GM20000 (cell line): ENCODE measurements around the gene FOXO6.

ENCODE experiments used
- DNase-seq: peaks from one replicate; pipeline ENCODE4 v3.0.0; 2012; ENCODE audit warnings: low spot score
- TF ChIP-seq, protein P1 (sequence below): IDR thresholded peaks from 2 replicates; pipeline ENCODE4 v1.5.1; 2012; ENCODE audit warnings: mild to moderate bottlenecking, control low read depth; ENCODE audit errors: extremely low read depth, missing control alignments

The FOXO6 gene

DNA sequence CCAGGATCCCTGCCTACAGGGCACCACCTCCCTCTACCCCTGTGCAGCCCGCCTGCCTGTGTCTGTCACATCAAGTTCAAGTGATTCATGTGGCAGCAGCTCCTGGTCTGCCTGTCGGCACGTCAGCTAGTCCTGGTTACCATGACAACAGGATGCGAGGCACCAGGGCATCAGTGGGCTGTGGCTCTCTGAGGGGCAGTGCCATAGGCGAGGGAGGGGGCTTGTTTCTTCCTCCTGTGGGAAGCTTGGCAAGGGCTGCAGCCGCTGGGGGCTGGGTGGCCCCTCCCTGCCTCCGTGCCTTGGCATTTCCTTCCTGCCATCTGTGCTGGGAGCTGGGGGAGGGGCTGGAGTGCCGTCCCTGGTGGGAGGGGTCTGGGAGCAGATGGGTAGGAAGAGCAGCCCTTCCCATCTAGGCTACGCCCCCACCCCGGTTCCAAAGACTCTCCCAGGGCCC is 43.1 kb downstream of the FOXO6 start:
- DNase-seq = no peak
- TF ChIP-seq, protein P1, sequence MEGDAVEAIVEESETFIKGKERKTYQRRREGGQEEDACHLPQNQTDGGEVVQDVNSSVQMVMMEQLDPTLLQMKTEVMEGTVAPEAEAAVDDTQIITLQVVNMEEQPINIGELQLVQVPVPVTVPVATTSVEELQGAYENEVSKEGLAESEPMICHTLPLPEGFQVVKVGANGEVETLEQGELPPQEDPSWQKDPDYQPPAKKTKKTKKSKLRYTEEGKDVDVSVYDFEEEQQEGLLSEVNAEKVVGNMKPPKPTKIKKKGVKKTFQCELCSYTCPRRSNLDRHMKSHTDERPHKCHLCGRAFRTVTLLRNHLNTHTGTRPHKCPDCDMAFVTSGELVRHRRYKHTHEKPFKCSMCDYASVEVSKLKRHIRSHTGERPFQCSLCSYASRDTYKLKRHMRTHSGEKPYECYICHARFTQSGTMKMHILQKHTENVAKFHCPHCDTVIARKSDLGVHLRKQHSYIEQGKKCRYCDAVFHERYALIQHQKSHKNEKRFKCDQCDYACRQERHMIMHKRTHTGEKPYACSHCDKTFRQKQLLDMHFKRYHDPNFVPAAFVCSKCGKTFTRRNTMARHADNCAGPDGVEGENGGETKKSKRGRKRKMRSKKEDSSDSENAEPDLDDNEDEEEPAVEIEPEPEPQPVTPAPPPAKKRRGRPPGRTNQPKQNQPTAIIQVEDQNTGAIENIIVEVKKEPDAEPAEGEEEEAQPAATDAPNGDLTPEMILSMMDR = no peak

DNA sequence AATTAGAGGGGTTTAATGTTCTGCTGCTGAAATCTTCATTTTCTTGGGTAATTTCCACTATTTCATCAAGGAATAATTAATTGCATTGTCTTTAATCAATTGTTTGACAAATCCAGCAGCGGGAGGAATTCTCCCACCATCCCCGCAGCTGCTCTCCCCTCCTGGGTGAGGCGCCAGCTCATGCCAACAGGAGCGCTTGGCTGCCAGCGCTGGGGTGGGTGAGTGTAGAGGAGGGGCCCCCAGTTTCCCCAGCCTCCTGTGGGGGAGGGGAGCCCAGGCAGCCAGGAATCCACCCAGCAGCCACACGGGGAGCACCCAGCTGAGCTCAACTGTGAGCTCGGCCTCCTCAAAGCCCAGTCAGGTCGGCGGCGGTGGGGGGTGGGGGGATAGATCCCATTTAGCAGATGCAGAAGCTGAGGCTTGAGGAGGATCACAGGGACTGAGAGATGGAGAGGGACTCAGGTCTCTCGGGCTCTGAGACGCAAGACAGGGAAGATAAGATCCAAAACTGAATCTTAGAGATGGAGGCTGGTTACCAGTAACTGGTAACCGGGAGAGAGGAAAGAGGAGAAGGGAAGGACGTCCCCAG is 46.5 kb downstream of the FOXO6 start:
- DNase-seq = no peak
- TF ChIP-seq, protein P1 = no peak

DNA sequence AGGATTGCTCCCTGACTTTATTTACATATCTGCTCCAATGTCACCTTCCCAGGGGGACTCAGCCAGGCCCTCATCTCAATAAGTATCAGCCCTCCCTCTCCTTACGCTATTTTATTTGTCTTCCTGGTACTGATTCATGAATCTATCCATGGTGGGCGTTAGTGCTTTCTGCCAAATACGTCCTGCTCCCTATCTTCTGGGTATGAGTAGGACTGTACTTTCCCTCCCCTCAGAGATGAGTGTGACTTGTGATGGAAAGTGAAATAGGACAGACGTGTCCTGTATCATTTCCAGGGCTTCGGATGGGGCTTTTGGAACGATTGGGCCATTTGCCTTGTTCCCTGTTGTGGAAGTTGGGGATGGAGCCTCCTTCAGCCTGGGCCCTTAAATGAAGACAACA is 47.5 kb downstream of the FOXO6 start:
- TF ChIP-seq, protein P1 = no peak
- DNase-seq = no peak

GRCh38 chr1:41409825-41410224 is 48.6 kb downstream of the FOXO6 start:
- TF ChIP-seq, protein P1 = no peak
- no peak for DNase-seq

DNA sequence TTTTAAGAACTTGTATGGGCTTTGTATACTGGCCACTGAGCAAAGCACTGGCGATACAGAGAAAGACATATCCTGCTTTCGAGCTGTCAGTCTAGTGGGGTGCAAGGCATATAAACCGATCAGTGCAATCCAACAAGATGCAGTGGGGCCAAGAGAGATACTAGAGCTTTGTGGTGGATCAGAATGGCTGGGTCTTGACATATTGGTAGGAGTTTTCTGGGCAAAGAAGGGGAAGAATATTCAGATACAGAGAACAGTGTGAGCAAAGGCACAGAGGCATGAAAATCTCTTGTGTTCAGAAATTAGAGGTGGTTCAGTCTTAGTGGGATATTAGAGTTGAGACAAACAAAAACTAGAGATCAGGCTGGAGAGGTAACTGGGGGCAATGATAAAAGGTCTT is 49.2 kb downstream of the FOXO6 start:
- TF ChIP-seq, protein P1 = no peak
- no peak for DNase-seq

DNA sequence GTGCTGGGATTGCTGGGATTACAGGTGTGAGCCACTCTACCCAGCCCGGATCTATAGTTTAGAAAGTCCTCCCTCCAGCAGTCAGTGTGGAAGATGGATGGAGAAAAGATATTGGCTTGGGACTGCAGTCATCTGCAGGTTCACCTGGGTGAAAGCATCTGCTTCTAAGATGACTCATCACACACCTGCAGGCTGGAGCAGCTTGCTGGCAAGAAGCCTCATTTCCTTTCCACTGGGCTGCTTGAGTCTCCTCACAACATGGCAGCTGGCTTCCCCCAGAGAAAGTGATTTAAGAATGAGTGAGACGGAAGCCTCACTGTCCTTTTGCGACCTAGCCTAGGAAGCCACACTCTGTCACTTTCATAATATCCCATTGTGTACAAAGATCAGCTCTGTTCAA is 50.0 kb downstream of the FOXO6 start:
- TF ChIP-seq, protein P1 = no peak
- DNase-seq = no peak

GRCh38 chr1:41412748-41413147 is 51.5 kb downstream of the FOXO6 start:
- DNase-seq = no peak
- TF ChIP-seq, protein P1 = no peak
